Measurements from ENCODE around the gene STXBP4.
A peak's percentile ranks its signal among the peaks of the same experiment; 100 is the strongest.

The STXBP4 gene
- 4.3 to 16.7 (median 11.5) reads per million in 4 donors for total RNA-seq

DNA sequence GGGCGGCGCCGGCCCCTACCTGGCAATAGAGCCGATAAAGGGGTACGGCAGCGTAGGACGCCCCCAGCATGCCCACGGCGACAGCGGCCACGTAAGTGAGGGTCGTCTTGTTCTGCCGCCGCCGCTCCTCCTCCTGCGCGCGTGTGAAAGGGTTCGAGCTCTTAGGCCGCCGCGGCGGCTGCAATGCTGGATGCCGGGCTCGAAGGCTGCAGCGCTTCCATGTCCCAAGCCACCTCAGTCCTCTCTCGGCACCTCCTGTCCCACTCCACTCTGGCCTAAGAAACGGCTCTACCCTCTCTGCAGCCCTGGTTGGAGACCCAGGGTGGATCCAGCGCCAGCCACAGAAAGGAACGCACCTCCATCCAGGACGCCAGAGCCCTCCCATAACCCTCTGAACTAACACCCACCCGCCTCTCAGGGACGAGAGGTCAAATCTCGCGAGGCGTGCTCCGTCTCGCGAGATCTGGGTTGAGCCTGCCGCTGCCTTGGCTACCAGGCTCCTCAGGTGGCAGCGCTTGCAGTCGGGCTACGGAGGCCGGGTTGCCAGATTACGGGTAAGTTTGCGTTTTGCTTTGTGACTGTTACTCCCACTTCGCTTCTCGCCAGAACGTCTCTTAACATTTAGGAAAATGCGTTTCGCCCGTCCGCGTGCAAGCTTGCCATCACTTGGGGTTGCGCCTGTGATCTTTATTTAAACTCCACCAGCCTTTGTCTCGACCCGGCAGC lies at the start of gene STXBP4, which contains the start of gene COX11:
Gene STXBP4 (plus strand): TSS at position 504 of the 726 bp plus-strand sequence. CDS start 17,455 bp downstream, outside the sequence.
Gene COX11 (minus strand): TSS at position 393 of the 726 bp plus-strand sequence. CDS start 8 bp downstream, at position 385.
- peak; percentile 87 to 98 (median 91) for DNase-seq

- no peak for DNase-seq
Measured at GRCh38 chr17:54919425-54919824, 49.1 kb upstream of the STXBP4 start.

DNA sequence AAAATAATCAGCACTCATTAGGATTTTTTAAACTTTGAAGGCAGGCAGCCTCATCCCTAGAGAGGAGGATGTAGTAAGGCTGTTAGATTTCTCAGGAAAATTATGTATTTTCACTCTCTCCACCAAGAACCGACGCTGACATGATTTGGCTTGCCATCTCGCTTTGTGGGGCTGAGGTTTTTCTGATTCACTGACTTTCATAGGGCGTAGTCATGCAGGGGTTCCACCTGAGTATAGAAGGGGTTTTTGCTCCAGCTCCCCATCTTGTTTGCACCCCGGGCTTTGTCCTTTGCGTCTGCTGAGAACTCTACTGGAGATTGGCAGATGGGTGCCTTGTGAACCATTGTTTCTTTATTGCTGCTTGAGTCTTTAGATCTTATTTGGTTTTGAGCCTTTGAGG lies 47.7 kb upstream of the STXBP4 start:
- DNase-seq: no peak

GRCh38 chr17:54924405-54924804 lies 44.2 kb upstream of the STXBP4 start:
- DNase-seq: no peak

- no peak for DNase-seq
Measured at GRCh38 chr17:54927525-54927924, 41.0 kb upstream of the STXBP4 start.

DNA sequence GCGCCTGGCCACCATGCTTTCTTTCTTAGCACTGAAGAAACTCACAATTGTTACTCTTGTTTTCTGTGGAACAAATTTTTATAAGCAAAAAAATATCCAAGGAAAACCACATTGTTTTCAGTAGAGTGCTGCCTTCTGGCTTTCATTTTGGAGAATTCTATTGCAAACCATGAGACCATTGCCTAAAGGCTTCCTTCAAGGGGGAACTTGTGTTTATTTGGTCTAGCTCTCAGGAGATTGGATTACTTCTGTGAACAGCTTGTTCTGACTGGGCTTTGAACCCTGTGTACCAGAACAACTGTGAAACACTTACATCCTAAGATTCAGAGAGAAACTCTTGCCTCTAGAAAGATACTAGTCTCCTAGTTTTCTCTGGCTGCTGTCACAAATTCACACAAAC lies 35.9 kb upstream of the STXBP4 start:
- DNase-seq: no peak

- DNase-seq: no peak
Measured at GRCh38 chr17:54933921-54934320, 34.6 kb upstream of the STXBP4 start.

DNA sequence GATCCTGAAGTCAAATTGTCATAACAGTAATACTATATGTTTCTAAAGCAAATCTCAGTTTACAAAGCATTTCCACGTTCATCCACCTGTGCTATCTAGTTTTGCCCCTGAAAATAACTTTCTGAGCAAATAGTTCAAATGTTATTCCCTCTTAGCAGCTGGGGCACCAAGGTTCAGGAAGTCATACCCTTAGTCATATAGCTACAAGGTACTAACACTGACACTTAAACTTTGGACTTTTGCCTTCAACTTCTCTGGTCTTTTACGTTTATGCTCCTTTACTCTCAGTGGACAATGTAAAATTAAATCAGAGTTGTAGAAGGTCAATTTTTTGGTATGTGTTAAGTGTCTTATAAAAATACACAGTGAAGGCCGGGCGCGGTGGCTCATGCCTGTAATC lies 33.1 kb upstream of the STXBP4 start:
- DNase-seq: no peak

- DNase-seq: no peak
Measured at GRCh38 chr17:54937018-54937417, 31.5 kb upstream of the STXBP4 start.

DNA sequence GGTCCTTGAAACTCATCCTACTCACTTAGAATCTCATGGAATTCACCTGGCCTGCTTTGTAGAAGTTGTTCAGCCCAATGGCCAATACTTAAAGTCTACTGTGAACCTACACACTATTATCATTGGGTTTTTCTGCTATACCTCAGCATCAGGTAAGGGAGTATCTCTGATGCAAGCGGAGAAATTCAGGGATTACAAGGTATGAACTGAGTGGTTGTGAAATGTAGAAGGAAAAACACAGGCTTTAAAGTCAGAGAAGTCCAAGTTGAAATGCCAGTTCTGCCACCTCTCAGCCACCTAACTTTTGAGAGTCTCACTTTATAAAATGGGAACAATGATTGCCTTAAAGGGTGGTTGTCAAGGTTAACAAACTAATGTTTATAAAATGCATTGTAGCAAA lies 31.1 kb upstream of the STXBP4 start:
- no peak for DNase-seq

- no peak for DNase-seq
Measured at GRCh38 chr17:54941285-54941684, 27.3 kb upstream of the STXBP4 start.

DNA sequence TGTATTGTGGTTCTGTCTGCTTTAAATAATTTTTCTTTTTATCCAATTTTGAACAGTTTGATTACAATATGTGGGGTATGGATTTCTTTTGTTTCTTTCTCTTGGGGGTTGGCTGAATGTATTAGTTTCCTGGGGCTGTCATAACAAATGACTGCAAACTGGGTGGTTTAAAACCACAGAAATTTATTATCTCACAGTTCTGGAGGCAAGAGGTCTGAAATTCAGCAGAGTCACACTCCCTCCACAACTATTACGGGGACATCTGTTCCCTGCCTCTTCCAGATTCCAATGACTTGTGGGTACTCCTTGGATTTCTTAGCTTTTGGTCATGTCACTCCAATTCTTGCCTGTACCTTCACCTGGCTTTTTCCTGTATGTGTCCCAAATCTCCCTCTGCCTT lies 23.8 kb upstream of the STXBP4 start:
- DNase-seq: no peak

GRCh38 chr17:54945231-54945630 lies 23.3 kb upstream of the STXBP4 start:
- DNase-seq: no peak

DNA sequence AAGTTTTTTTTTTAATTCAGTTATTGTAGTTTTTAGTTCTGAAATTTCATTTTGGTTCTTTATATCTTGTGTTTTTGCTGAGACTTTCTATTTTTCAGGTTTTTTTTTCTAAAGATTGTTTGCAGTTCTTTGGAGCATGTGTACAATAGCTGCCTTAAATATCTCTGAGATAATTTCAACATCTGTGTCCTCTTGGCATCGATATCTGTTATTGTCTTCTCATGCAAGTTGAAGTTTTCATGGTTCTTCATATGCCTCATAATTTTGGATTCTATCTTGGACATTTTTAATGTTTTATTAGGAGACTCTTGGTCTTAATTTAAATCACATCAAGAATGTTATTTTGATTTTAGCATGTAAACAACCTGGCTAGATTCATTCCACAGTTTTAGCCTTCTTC lies 22.9 kb upstream of the STXBP4 start:
- DNase-seq: no peak

DNA sequence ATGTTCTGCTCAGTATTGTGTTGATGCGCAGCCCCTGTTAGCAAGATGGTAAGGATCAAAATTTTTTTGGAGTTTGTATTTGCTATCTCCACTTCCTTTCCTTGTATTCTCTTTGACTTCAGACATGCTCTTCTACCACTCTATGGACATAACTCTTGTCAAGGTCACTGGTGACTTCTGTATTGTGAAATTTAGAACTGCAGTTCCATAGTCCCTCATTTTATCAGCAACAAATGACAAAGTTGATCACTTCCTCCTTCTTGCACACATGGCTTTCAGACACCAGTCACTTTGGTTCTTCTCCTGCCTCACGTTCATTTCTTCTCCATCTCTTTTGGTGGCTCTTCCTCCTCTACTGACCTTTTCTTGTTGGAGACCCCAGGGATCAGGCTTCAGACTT lies 21.2 kb upstream of the STXBP4 start:
- no peak for DNase-seq

- DNase-seq: no peak
Measured at GRCh38 chr17:54948380-54948779, 20.2 kb upstream of the STXBP4 start.

GRCh38 chr17:54950116-54950515 lies 18.4 kb upstream of the STXBP4 start:
- no peak for DNase-seq

DNA sequence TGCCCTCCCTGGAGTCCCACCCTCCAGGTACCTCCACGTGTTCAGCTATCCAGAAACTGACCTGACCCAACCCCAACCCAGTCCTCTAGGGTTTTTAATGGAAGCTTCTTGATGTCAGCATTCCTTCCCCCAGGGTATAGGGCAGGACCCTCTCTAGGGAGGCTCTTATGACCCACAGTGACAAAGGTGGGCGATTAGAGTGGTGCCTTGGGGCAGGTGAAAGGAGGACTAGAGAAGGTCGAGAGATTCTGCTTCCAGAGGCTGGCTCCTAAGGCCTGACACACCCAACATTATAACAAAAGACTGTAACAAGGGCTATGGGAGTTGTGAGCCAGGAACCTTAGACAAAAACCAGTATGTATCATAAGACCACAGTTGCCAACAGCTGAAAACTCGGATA lies 17.3 kb upstream of the STXBP4 start:
- DNase-seq: no peak

GRCh38 chr17:54956791-54957190 lies 11.8 kb upstream of the STXBP4 start:
- no peak for DNase-seq

GRCh38 chr17:54967621-54968261 lies 824 bp upstream of the STXBP4 start:
- DNase-seq: peak in 2 of 5 donors; percentile 13 to 17

DNA sequence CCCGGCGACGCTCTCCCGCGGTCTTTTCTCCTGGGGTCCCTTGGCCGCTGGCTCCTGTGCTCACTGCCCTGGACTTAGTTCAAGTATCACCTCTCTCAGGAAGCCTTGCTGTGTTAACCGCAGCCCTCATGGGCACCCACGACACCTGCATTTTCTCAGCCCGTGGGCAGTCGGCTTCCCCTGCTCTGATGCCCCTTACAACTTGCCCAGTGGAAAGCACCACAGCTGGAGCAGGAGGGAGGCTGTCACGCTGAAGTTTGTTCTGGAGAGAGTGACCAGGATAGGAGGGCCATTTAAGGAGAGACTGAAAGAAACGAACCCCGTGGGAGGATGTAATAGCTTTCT lies 395 bp downstream of the STXBP4 start:
- peak in 1 of 5 donors; percentile 16 for DNase-seq

DNA sequence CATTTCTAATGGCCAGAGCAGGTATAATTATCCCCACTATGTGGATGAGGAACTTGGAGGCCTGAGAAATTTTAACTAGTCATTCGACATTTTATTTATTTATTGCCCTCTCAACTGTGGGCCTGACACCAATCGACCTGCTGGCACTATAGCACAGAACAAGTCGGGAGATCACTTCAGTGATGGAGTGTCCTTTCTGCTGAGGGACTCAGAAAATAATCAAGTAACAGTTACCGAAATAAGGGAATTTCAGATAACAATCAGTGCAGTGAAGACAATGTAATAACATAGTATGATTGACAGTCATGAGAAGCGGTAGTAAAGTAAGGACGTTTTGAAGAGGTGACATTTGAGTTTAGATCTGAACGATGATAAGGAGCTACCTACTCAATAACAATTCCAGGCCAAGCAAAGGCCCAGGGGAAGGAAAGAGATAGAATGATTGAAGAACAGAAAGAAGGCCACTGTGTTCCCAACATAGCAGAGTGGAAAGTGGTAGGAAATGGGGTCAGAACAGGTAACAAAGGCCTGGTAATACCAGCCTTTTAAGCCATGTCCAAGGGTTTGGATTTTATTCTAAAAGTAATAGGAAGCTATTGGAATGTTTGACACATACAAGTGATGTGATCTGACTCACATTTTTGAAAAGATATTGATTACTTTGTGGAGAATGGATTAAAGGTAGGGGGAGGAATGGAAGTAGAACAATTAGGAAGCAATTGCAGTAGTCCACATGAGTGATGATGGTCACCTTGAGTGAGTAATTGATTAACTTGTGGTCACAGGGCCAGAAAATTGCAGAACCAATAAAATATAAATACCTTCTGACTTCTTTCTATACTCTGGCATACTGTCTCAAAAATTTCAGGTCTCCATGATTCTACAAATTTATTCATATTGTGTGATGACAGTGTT lies 1.4 kb downstream of the STXBP4 start:
- no peak for DNase-seq

DNA sequence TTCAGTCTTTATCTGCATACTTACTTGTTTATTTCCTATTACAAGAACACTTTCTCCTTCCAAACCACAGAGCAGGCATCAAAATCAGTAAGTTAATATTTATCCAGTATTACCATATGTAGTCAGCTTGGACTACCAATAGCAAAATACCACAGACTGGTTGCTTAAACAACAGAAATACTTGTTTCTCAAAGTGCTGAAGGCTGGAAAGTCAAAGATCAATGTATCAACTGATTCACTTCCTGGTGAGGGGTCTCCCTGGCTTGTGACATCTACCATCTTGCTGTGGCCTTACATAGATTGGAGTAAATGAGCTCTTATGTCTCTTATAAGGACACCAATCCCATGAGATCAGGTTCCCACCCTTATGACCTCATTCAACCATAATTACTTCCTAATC lies 2.6 kb downstream of the STXBP4 start:
- DNase-seq: no peak
